Heart right ventricle (tissue), 16 donors: ENCODE measurements around the gene PIGX. TPM values are rescaled to one million over a fixed set of nuclear protein-coding genes. Genes with fewer than 3 reads are reported as not detected.

Source experiments
- ATAC-seq, 8 donors: fragments of 200-7000 bp; cut with Tn5 transposase; one replicate each; pipeline ENCODE4 v1.9.1; 2020; ENCODE audit warnings: mild to moderate bottlenecking in 8 of 8, moderate library complexity in 8 of 8, moderate number of reproducible peaks in 1 of 8
- DNase-seq, 2 donors: peaks; one replicate each; pipeline ENCODE4 v3.0.0-alpha.2; 2020
- H3K27ac ChIP-seq, 10 donors: fragments of 200-600 bp; sonication (generic) in 2 of 10; one replicate each; pipeline versions ENCODE4 v1.5.0 to v1.8.0; 2020 to 2022; ENCODE audit warnings: mild to moderate bottlenecking in 3 of 10
- H3K27me3 ChIP-seq, 7 donors: fragments of 200-600 bp; one replicate each; pipeline ENCODE4 v1.8.0; 2021 to 2022; ENCODE audit warnings: mild to moderate bottlenecking in 2 of 7
- H3K36me3 ChIP-seq, 9 donors: fragments of 200-600 bp; sonication (generic) in 1 of 9; one replicate each; pipeline versions ENCODE4 v1.5.0 to v1.8.0; 2020 to 2022; ENCODE audit warnings: mild to moderate bottlenecking in 2 of 9
- H3K4me1 ChIP-seq, 9 donors: fragments of 200-600 bp; sonication (generic) in 1 of 9; one replicate each; pipeline versions ENCODE4 v1.5.0 to v1.8.0; 2020 to 2022; ENCODE audit warnings: mild to moderate bottlenecking in 4 of 9
- H3K4me3 ChIP-seq, 10 donors: fragments of 200-600 bp; sonication (generic) in 2 of 10; one replicate each; pipeline versions ENCODE4 v1.5.0 to v1.8.0; 2020 to 2022; ENCODE audit warnings: mild to moderate bottlenecking in 7 of 10, moderate library complexity in 2 of 10
- H3K9me3 ChIP-seq, 11 donors: fragments of 200-600 bp in 10 of 11; sonication (generic) in 2 of 11; one replicate each; pipeline versions ENCODE4 v1.5.0 to v1.8.0; 2013 to 2022; ENCODE audit warnings: mild to moderate bottlenecking in 2 of 11, control low read depth in 1 of 11, moderate library complexity in 1 of 11
- WGBS, 2 donors: extraction: QIAGEN DNeasy Blood & Tissue Kit; methylation state at CpG; one replicate each; pipeline ENCODE4 v1.1.7; 2013; ENCODE audit warnings: inconsistent platforms in 1 of 2; 5-methylcytosine and 5-hydroxymethylcytosine counted together
- intact Hi-C, 10 donors: fragments of 100-400 bp; cut with DNase I; formaldehyde crosslinking; loops; one replicate each; pipeline versions ENCODE4 v1.11.1 to v1.14.2; 2022
- polyA plus RNA-seq, 2 donors: library from polyadenylated mRNA; stranded (reverse); fragments of 200-250 nt; gene quantifications; one replicate each; pipeline ENCODE4 v1.2.3, GENCODE V29; 2013
- total RNA-seq, 10 donors: library from RNA; stranded (reverse); fragmentation: NEBNext Ultra II Directional in 3 of 10; extraction: Animal tissue kit (Norgen Biotek cat#: 25700) in 3 of 10; gene quantifications; one replicate each; pipeline versions ENCODE4 v1.2.1 to v1.2.4, GENCODE V29; 2021 to 2023
- TF ChIP-seq, protein P1 (sequence below), 9 donors: fragments of 200-600 bp; sonication (generic) in 2 of 9; IDR thresholded peaks; one replicate each; pipeline versions ENCODE4 v1.5.0 to v1.8.0; 2021 to 2022; ENCODE audit warnings: antibody characterized with exemption in 9 of 9, mild to moderate bottlenecking in 5 of 9, moderate library complexity in 1 of 9
- donor health status: Arrhythmogenic right ventricular cardiomyopathy.
- donor health status: ischemic (EF 13 %, LVEDD 7.1; RV severe dilation, severe dysfunction).
- donor health status: healthy with polysubstance abuse.
- donor health status: DM: no; HTN: yes; CAD: no.
- donor health status: DM: no; HTN: no; CAD: no.
- donor health status: ischemic (EF 25% LVEDD 6.9; RV normal size, moderate dysfunction).
- donor health status: ischemic (EF 25% LVEDD 5.7; RV mildly dilated, moderate dysfunction).
- donor health status: healthy.
- donor health status: DM: yes; HTN: yes; CAD: no.
- donor health status: Ischemic cardiomyopathy.
- donor health status: ischemic (EF 35%, LVEDD 5.7; RV mildly dilated, moderate dysfunction).
- donor health status: nonischemic (EF 11% LVEDD 7.7; RV severe dilation, severe dysfunction).
- donor health status: DM: yes; HTN: yes; CAD: no.
- donor health status: PGD.
- donor health status: ischemic (EF 29% LVEDD 5.4; RV normal size, mild dysfunction).
- donor health status: nonischemic (EF 23%, LVEDD 6.1; RV moderate dilation, normal function).

The PIGX gene
- total and polyA plus RNA-seq, 12 donors: 8.3 to 21.9 (median 16.3) TPM

DNA sequence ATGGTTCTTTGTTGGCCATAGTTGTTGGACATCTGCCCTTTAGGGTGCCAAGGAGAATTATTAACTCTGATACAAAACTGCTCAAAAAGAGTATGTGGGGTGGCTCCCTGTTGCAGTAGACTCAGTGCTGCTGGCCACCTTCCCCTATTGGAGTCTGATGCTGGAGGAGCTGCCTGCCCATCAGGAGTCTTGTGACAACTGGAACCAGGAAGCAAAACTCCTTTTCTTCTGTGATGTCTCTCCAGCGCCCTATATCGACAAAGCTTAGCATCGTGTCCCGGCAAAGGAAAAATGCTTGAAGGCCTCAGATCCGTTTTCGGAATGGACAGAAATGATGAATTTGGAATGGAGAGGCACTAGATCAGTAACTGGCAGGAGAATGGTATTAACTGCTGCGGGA, 51.0 kb downstream of the PIGX start:
- no peak for ATAC-seq
- Histone ChIP-seq H3K4me1 (peaks cover 0 to under 1% (median 0%) of the 10 kb centered on the region in 9 donors), H3K36me3 (peaks cover 0 to 19% (median 0%) of the 10 kb centered on the region in 9 donors), H3K9me3 (no peaks in the 10 kb centered on the region), H3K4me3 (no peak overlapping the region), H3K27me3 (no peaks in the 10 kb centered on the region), H3K27ac (no peak overlapping the region)
- 83 to 95% methylated on average over 7 of the region's 7 CpGs for WGBS, 2 donors
- intact Hi-C loops: no loop called here
- TF ChIP-seq, protein P1, sequence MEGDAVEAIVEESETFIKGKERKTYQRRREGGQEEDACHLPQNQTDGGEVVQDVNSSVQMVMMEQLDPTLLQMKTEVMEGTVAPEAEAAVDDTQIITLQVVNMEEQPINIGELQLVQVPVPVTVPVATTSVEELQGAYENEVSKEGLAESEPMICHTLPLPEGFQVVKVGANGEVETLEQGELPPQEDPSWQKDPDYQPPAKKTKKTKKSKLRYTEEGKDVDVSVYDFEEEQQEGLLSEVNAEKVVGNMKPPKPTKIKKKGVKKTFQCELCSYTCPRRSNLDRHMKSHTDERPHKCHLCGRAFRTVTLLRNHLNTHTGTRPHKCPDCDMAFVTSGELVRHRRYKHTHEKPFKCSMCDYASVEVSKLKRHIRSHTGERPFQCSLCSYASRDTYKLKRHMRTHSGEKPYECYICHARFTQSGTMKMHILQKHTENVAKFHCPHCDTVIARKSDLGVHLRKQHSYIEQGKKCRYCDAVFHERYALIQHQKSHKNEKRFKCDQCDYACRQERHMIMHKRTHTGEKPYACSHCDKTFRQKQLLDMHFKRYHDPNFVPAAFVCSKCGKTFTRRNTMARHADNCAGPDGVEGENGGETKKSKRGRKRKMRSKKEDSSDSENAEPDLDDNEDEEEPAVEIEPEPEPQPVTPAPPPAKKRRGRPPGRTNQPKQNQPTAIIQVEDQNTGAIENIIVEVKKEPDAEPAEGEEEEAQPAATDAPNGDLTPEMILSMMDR (IDR thresholded peaks at IDR 0.05): no peak
- no peak for DNase-seq

DNA sequence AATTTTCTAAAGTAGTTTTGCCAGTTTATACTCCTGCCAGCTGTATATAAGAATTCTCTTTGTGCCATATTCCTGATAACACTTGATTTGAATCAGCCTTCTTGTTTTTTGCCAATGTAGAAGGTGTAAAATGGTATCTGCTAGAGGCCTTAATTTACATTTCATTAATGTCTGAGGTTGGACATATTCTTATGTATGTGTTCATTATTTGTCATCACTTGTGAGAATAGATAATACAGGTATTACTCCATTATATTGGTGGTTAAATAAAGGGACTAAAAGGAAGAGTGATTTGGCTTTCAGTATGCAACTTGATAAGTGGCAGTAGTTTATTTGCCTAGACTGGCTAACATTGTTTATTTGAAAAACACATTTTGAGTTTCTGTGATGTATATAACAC, 53.3 kb downstream of the PIGX start:
- Histone ChIP-seq H3K9me3 (no peaks in the 10 kb centered on the region), H3K4me1 (peaks cover 0 to 4% (median 0%) of the 10 kb centered on the region in 9 donors), H3K27ac (no peak overlapping the region), H3K27me3 (no peaks in the 10 kb centered on the region), H3K36me3 (peaks cover 0 to 16% (median 0%) of the 10 kb centered on the region in 9 donors), H3K4me3 (no peak overlapping the region)
- ATAC-seq (no peak), DNase-seq (no peak)
- TF ChIP-seq, protein P1 (IDR thresholded peaks at IDR 0.05): no peak
- intact Hi-C loops: no loop called here

DNA sequence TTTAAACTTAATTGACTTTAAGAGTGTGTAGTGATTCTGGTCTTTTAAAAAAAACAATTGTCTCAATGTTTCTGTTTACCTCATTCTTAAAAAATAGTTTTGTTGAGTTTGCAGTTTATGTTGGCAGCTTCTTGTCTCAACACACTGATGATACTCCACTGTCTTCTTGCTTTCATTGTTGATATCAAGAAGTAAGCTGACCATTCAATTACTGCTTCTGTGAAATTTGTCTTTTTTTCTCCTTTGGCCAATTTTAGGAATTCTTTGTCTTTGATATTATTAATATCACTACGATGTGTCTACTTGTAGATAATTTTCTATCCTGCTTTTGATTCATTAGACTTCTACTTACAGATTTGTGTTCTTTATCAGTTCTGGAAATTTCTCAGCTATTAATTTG, 58.9 kb downstream of the PIGX start:
- intact Hi-C loops: no loop called here
- H3K4me3 ChIP-seq: no peak overlapping the region
- H3K27me3 ChIP-seq: no peaks in the 10 kb centered on the region
- H3K9me3 ChIP-seq: no peaks in the 10 kb centered on the region
- 96 to 97% methylated on average over 1 of the region's 1 CpG for WGBS, 2 donors
- no peak for DNase-seq
- H3K27ac ChIP-seq: no peak overlapping the region
- peaks cover 0 to 15% (median 0%) of the 10 kb centered on the region in 9 donors for H3K36me3 ChIP-seq
- TF ChIP-seq, protein P1 (IDR thresholded peaks at IDR 0.05): no peak
- ATAC-seq: no peak
- peaks cover 7 to 43% (median 30%) of the 10 kb centered on the region in 9 donors for H3K4me1 ChIP-seq

DNA sequence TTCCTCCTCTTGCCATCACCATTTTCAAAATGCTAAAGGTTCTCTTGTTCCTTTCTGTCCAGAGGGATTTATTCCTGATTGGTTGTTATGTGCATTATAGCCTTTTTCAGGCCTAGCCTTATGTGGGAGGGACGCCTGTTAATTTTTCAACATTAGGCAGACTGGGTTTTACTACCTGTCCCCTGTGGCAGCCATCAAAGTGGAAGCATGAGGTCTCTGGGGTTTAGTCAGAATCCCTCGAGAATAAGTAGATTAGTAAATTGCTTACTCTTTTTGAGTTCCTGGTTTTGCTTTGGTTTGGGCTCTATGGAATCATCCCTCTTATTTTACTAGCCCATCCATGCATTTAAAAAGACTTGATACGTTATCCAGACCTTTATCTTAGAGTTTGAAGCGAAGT, 59.9 kb downstream of the PIGX start:
- Histone ChIP-seq H3K9me3 (no peaks in the 10 kb centered on the region), H3K36me3 (peaks cover 0 to 15% (median 0%) of the 10 kb centered on the region in 9 donors), H3K4me1 (peaks cover 7 to 50% (median 31%) of the 10 kb centered on the region in 9 donors), H3K27ac (no peak overlapping the region), H3K4me3 (no peak overlapping the region), H3K27me3 (no peaks in the 10 kb centered on the region)
- TF ChIP-seq, protein P1 (IDR thresholded peaks at IDR 0.05): no peak
- 89 to 93% methylated on average over 4 of the region's 4 CpGs for WGBS, 2 donors
- no peak for ATAC-seq
- intact Hi-C loops: no loop called here
- no peak for DNase-seq
